Muscle of leg (tissue), 11 donors: ENCODE results near the gene KIRREL3. TPM values are rescaled to one million over a fixed set of nuclear protein-coding genes. Genes with fewer than 3 reads are reported as not detected.

ENCODE experiments used
- DNase-seq: peaks from one replicate; pipeline ENCODE4 v3.0.0; 2013
- H3K27ac ChIP-seq: one replicate; pipeline ENCODE4 v1.5.1; 2013; ENCODE audit warnings: mild to moderate bottlenecking, low read length, control low read depth
- H3K27me3 ChIP-seq: one replicate; pipeline ENCODE4 v1.6.1; 2013; ENCODE audit warnings: low read length; ENCODE audit not compliant: control insufficient read depth, insufficient read depth
- H3K36me3 ChIP-seq: one replicate; pipeline ENCODE4 v1.6.1; 2013; ENCODE audit warnings: low read length; ENCODE audit not compliant: control insufficient read depth, insufficient read depth
- H3K4me1 ChIP-seq: one replicate; pipeline ENCODE4 v1.6.1; 2013; ENCODE audit warnings: low read length; ENCODE audit not compliant: control insufficient read depth, insufficient read depth
- H3K4me3 ChIP-seq: one replicate; pipeline ENCODE4 v1.5.1; 2013; ENCODE audit warnings: low read length, control low read depth
- H3K9me3 ChIP-seq: replicated peaks from 2 replicates; pipeline ENCODE4 v1.6.1; 2013; ENCODE audit warnings: low read depth, low read length; ENCODE audit not compliant: control insufficient read depth
- WGBS: methylation state at CpG from one replicate; pipeline ENCODE4 v1.1.5; 2013; ENCODE audit warnings: missing lambda C conversion rate; ENCODE audit not compliant: insufficient coverage; 5-methylcytosine and 5-hydroxymethylcytosine counted together
- polyA plus RNA-seq, 8 donors: library from polyadenylated mRNA; unstranded; fragments of 120-200 nt; gene quantifications; one replicate each; pipeline versions ENCODE4 v1.2.1 to v1.2.3, GENCODE V29; 2013; ENCODE audit warnings: inconsistent platforms in 1 of 8, low replicate concordance in 1 of 8; ENCODE audit not compliant: insufficient read length in 8 of 8, insufficient read depth in 1 of 8
- total RNA-seq: library from RNA; stranded (reverse); fragments of 120-200 nt; gene quantifications from one replicate; pipeline ENCODE4 v1.2.4, GENCODE V29; 2013

Gene KIRREL3
- total and polyA plus RNA-seq, 9 donors = 0.27 to 1.8 (median 0.93) TPM

DNA sequence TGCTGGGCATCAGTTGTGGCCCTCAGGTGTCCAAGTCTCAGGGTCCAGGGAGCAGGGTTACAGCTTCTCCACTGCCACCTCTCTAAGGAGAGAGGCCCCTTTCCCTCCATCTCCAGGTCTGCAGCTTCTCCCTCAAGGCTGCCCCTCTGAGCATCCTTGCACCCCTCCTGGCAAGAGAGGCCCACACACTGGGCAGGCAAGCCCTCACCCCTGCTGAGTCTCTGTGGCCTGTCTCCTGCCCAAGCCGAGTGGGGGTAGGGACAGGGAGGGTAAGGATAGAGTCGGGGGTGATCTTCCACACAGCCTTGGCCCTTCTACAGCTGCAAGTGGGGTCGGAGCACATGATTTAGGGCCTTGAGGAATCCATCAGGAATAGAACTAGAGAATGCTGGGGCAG is 568.5 kb downstream of the KIRREL3 start:
- 78% methylated on average over 2 of the region's 3 CpGs for WGBS
- DNase-seq = no peak
- Histone ChIP-seq H3K9me3 (no peaks in the 10 kb centered on the region), H3K4me3 (no peak overlapping the region), H3K4me1 (peaks cover 35% of the 10 kb centered on the region), H3K36me3 (no peaks in the 10 kb centered on the region), H3K27ac (no peak overlapping the region), H3K27me3 (no peaks in the 10 kb centered on the region)

DNA sequence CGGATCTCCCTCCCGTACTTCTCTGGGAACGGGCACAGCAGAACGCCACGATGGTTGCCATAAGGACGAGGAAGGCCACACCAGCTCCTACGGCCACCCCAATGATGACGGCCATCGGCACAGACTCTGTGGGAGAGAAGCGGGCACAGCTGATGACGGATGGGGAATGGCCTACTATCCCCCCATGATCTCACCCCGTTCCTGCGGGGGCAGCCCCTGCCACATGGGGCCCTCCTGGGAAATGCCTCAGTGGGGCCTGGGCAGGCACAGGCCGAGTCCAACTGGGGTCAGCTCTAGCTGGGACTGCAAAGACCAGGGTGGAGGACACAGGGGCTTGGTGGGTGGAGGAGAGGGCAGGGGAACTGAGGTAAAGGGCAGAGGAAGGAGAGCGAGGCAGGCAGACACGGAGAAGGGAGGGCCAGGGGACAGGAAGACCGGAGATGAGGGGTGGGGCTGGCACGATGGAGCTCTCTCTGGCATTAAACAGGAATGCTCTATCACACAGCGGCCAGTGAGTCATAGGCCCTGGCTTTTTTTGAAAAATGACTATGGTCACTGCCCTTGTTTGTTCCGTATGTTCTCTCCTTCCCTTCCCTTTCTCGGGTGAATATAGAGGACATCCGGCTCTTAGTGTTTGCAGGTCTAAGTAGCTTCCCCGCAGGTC is 569.0 kb downstream of the KIRREL3 start:
- Histone ChIP-seq H3K4me3 (no peak overlapping the region), H3K36me3 (no peaks in the 10 kb centered on the region), H3K27me3 (no peaks in the 10 kb centered on the region), H3K4me1 (peaks cover 40% of the 10 kb centered on the region), H3K27ac (no peak overlapping the region), H3K9me3 (no peaks in the 10 kb centered on the region)
- DNase-seq = no peak
- WGBS = 78% methylated on average over 21 of the region's 23 CpGs

DNA sequence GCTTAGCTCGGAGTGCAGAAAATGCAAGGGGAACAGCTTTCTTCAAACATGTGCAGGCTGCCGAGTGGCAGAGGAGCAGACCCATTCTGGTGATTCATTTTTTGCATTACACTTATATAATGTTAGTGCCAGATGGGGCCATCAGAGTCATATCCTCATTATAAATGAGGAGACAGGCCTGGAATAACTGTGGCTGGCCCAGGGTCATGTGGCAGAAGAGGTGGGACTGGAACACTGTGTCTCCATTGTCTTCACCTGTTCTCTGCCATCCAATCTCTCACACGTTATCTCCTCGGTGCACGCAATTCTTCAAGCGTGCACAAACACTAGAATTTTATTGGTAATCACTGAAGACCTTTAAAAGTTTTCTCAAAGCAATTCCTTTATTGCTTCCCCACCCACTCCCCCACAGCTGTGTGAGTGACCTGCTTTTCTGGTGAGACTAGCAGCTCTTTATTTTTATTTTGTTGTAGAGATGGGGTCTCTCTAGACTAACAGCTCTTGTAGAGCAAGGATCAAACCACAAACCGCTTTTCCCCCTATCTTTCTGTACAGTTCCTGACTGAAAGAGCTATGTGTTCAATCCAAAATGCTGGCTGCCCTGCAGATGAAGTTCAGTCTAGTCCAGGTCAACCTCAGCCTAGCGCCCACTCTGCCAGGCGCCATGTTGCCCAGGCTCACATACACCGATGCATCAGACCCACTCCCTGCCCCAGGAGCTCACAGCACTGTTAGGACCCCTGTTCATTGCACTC is 569.8 kb downstream of the KIRREL3 start:
- Histone ChIP-seq H3K4me3 (no peak overlapping the region), H3K4me1 (peaks cover 41% of the 10 kb centered on the region), H3K36me3 (no peaks in the 10 kb centered on the region), H3K27ac (no peak overlapping the region), H3K9me3 (no peaks in the 10 kb centered on the region), H3K27me3 (no peaks in the 10 kb centered on the region)
- 87% methylated on average over 6 of the region's 10 CpGs for WGBS
- DNase-seq = no peak

DNA sequence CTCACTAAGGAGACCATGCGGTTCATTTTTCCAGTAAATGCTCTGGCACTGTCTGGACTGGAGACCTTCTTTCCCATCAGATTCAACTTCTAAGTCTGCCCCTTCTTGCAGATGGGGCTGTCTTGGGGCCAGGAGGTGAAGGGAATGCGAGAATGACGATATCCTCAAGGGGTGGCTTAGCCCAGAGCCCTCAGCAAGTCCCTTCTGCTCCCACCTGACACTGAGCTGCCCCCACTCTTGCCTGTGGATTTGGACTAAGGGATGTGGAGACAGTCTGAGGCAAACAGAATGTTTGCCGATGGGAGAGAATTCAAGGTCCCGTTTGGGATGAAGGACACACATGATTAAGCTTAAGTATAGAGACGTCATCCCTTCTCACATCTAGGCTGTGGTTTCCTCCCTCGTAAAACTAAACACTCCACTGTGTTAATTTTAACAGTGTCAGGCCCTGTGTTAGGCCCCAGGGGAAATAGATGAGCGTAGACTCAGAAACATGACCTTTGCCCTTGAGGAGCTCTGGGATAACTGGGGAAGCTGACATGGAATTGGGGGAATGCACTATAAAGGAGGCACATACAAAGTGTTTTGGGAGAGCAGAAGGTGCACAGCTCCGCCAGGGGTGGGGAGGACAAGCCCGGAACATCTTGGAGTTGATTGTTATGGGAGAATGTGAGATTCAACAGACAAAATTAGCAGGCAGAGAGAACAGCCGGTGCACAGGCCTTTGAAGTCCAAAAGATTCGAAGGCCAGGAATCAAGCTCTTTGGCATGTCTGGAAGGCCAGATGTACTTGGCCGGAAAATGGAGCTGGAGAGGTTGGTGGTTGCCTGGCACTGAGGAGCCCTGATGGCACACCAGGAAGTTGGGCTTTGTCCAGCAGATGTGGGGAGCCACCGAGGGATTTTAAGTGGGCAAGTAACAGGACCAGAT is 573.5 kb downstream of the KIRREL3 start:
- H3K36me3 ChIP-seq = peaks cover 3% of the 10 kb centered on the region
- WGBS = 36% methylated on average over 7 of the region's 14 CpGs
- H3K4me3 ChIP-seq = no peak overlapping the region
- H3K9me3 ChIP-seq = no peaks in the 10 kb centered on the region
- H3K27me3 ChIP-seq = no peaks in the 10 kb centered on the region
- peaks cover 39% of the 10 kb centered on the region for H3K4me1 ChIP-seq
- peak overlapping the region; percentile 38 for H3K27ac ChIP-seq
- peak; percentile 46 for DNase-seq

DNA sequence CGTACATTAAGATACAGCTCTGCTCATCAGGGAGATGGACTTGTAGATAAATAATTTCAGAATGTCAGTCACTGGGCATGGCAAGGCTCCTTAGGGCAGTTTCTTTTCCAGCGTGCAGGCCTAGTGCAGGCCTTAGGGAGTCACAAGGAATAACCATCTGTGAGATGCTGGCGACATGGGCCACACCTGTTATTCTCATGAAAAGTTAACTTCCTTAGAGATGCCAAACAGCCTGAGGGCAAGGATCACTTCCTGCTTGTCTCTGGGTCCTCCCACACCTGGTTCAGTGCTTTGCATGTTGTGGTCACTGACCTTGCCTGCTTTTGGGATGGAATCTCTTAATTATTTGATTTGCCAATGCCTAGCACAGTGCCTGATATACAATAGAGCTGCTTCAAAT is 574.5 kb downstream of the KIRREL3 start:
- H3K27ac ChIP-seq = no peak overlapping the region
- H3K4me3 ChIP-seq = no peak overlapping the region
- no peaks in the 10 kb centered on the region for H3K9me3 ChIP-seq
- peaks cover 40% of the 10 kb centered on the region for H3K4me1 ChIP-seq
- no peak for DNase-seq
- peaks cover 3% of the 10 kb centered on the region for H3K36me3 ChIP-seq
- WGBS = 100% methylated on average over 2 of the region's 3 CpGs
- no peaks in the 10 kb centered on the region for H3K27me3 ChIP-seq

DNA sequence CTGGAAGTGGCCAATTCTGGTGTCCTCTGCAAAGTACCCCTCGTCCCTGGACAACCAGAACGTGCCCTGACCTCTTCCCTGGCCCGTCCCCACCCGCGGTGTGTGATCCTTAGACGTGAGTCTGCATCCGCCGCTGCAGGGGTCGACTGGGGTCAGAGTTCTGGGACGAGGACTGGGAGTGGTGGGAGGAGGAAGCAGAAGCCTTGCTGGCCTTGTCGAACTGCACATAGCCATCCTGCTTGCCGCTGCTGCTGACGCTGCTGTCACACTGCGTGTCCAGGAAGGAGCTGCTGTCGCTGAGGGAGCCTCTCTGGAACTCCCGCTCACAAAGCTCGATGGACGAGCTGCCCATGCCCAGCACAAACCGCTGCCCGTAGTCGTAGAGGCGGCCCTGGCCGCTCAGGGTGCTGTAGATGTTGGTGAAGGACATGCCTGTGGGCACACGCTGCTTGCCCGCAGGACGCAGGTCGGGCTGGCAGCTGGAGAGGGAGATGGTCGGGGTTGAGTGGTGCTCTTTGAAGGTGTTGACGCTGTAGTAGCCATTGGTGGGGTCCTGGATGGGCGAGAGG is 576.0 kb downstream of the KIRREL3 start:
- no peak overlapping the region for H3K27ac ChIP-seq
- H3K4me1 ChIP-seq = peaks cover 47% of the 10 kb centered on the region
- H3K9me3 ChIP-seq = no peaks in the 10 kb centered on the region
- DNase-seq = no peak
- H3K36me3 ChIP-seq = peaks cover 3% of the 10 kb centered on the region
- H3K4me3 ChIP-seq = no peak overlapping the region
- 67% methylated on average over 30 of the region's 30 CpGs for WGBS
- H3K27me3 ChIP-seq = no peaks in the 10 kb centered on the region

DNA sequence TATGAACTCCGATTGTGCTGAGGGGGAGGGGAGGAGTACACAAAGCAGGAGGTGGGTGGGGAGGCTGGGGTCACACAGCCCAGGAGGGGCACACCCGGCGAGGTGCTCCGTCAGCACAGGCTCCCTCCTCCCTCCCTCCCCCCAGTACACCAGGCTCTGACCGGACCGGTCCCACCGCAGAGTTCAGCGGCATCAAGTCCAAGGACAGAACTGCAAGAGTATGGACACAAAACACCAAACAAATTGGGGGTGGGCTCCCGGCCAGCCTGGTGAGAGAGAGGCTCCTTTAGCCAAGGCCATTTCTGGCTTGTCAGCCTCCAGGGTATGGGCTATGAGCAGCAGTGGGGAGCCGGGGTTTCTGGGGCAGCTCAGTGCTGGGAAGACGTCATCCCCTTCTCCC is 576.8 kb downstream of the KIRREL3 start:
- H3K4me1 ChIP-seq = peaks cover 47% of the 10 kb centered on the region
- no peak for DNase-seq
- no peak overlapping the region for H3K27ac ChIP-seq
- peaks cover 3% of the 10 kb centered on the region for H3K36me3 ChIP-seq
- no peaks in the 10 kb centered on the region for H3K27me3 ChIP-seq
- WGBS = 70% methylated on average over 2 of the region's 11 CpGs
- H3K9me3 ChIP-seq = no peaks in the 10 kb centered on the region
- no peak overlapping the region for H3K4me3 ChIP-seq

DNA sequence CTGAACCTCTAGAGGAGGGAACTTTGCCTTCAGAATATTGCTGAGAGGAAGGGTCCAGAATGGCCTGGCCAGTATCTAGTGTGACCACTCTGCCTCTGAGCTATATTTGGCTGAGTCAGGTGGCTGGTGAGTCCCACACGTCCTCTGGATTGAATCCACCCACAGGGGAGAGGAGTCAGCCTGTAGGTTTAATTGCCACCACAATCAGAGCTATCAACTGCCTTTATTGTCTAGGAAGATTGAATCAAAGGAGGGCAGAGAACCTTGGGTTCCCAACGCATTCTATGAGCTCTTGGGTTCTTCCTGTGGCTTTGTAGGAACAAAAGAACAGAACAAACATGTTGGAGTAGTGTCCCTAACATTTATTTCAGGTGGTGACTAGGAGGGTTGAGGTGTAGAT is 577.4 kb downstream of the KIRREL3 start:
- H3K4me1 ChIP-seq = peaks cover 47% of the 10 kb centered on the region
- no peak overlapping the region for H3K4me3 ChIP-seq
- H3K36me3 ChIP-seq = peaks cover 3% of the 10 kb centered on the region
- no peak overlapping the region for H3K27ac ChIP-seq
- no peaks in the 10 kb centered on the region for H3K9me3 ChIP-seq
- H3K27me3 ChIP-seq = no peaks in the 10 kb centered on the region
- no CpG with 5 or more reads among the region's 2 CpGs for WGBS
- DNase-seq = no peak

DNA sequence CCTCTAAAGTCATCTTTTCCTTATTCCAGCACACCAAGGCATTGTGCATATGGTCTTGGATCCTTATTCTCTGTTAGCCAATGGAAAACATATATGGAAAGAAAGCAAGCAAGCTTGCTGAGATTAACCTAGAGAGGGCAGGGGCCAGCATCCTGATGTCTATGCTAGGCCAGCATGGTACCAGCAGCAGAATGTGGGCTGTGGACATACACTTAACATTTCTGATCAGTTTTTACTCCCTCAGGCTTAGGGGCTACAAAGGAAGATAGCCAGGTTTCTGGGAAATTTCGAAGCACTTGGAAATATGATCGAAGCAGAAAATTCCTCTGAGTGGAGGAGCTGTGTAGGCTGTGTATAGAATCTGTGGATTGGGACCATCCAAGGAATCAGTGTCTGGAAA is 578.1 kb downstream of the KIRREL3 start:
- DNase-seq = no peak
- 94% methylated on average over 2 of the region's 2 CpGs for WGBS
- Histone ChIP-seq H3K4me3 (no peak overlapping the region), H3K9me3 (no peaks in the 10 kb centered on the region), H3K4me1 (peaks cover 39% of the 10 kb centered on the region), H3K27me3 (no peaks in the 10 kb centered on the region), H3K27ac (no peak overlapping the region), H3K36me3 (peaks cover 3% of the 10 kb centered on the region)

DNA sequence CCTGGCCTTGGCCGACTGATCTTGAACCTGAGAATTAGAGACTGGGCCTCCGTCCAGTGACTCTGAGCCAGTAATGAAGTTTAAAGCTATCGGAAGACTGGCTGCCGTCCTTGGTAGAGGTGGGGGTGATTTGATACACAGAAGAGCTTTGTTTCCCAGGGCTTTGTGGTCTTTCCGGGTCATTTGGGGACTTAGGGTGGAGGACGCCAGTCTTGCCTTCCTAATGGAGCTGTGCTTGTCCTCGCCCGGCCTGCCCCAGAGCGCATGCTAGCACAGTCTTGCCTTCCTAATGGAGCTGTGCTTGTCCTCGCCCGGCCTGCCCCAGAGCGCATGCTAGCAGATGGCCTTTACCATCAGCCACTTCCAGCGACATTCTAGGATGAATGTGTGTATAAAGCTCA is 579.3 kb downstream of the KIRREL3 start:
- no peak overlapping the region for H3K27ac ChIP-seq
- WGBS = 51% methylated on average over 11 of the region's 13 CpGs

More for the DNA sequence above, 579.3 kb downstream of the KIRREL3 start:
- Histone ChIP-seq H3K9me3 (no peaks in the 10 kb centered on the region), H3K4me1 (peaks cover 39% of the 10 kb centered on the region), H3K36me3 (peaks cover 3% of the 10 kb centered on the region), H3K27me3 (no peaks in the 10 kb centered on the region), H3K4me3 (no peak overlapping the region)
- peak; percentile 62 for DNase-seq
